GM10266 (cell line): ENCODE measurements around the gene FIBCD1.

Source experiments
- DNase-seq: peaks from one replicate; pipeline ENCODE4 v3.0.0; 2012; ENCODE audit errors: extremely low spot score
- CTCF ChIP-seq: IDR thresholded peaks from 2 replicates; pipeline ENCODE4 v1.5.1; 2012; ENCODE audit warnings: mild to moderate bottlenecking, low read depth; ENCODE audit not compliant: control insufficient read depth, insufficient read depth; ENCODE audit errors: missing control alignments

Gene FIBCD1

GRCh38 chr9:130879863-130880411, 59.1 kb downstream of the FIBCD1 start:
- no peak for DNase-seq
- no peak for TF ChIP-seq CTCF

GRCh38 chr9:130878295-130878694, 60.8 kb downstream of the FIBCD1 start:
- no peak for DNase-seq
- no peak for TF ChIP-seq CTCF

- no peak for DNase-seq
- no peak for TF ChIP-seq CTCF
Observed at GRCh38 chr9:130877300-130877699, 61.7 kb downstream of the FIBCD1 start.

GRCh38 chr9:130874783-130875182, 64.3 kb downstream of the FIBCD1 start:
- DNase-seq = no peak
- TF ChIP-seq CTCF = no peak

- DNase-seq = no peak
Observed at GRCh38 chr9:130873966-130874365, 65.1 kb downstream of the FIBCD1 start.

GRCh38 chr9:130872912-130873503, 66.0 kb downstream of the FIBCD1 start:
- no peak for DNase-seq
- no peak for TF ChIP-seq CTCF

More at GRCh38 chr9:130873966-130874365, 65.1 kb downstream of the FIBCD1 start:
- no peak for TF ChIP-seq CTCF

GRCh38 chr9:130872508-130872907, 66.5 kb downstream of the FIBCD1 start:
- TF ChIP-seq CTCF = no peak
- DNase-seq = no peak
